Upper lobe of left lung (tissue), 4 donors: ENCODE results near the gene BEND7.

Source experiments
- CTCF ChIP-seq, 6 experiments: fragments of 450-650 bp in 4 of 6; fragments of 200-600 bp in 2 of 6; sonication (generic) in 2 of 6; IDR thresholded peaks; one replicate each; pipeline ENCODE4 v1.5.1; 2016 to 2019; ENCODE audit warnings: antibody characterized with exemption in 6 of 6
- POLR2A ChIP-seq, 4 donors: fragments of 450-650 bp; IDR thresholded peaks; one replicate each; pipeline ENCODE4 v1.5.1; 2016 to 2017; ENCODE audit warnings: antibody characterized with exemption in 4 of 4, mild to moderate bottlenecking in 2 of 4

- TF ChIP-seq CTCF (IDR thresholded peaks at IDR 0.05) (peak in 2 of 6 experiments; percentile 9), POLR2A (IDR thresholded peaks at IDR 0.05) (no peak)
Measured at GRCh38 chr10:13414855-13415254, 114.0 kb downstream of the BEND7 start.
